IMR-90 (cell line): ENCODE results near the gene ELFN1. TPM values are rescaled to one million over a fixed set of nuclear protein-coding genes. Genes with fewer than 3 reads are reported as not detected.

Experiments used
- ATAC-seq: fragments of 200-7000 bp; cut with Tn5 transposase; 2 replicates; pipeline ENCODE4 v1.9.1; 2020; ENCODE audit warnings: low read depth, mild to moderate bottlenecking, moderate library complexity
- BruUV-seq: library from RNA; stranded (reverse); fragments of 400-500 nt; replicated peaks from 2 replicates; lab custom pipeline; 2021; lab: Mats Ljungman, UMichigan
- CTCF ChIA-PET: fragments of 300-600 bp; formaldehyde crosslinking; extraction: SDS; loops from one replicate; lab custom pipeline; 2021; ENCODE audit warnings: antibody characterized with exemption; lab: Yijun Ruan, JAX
- POLR2A ChIA-PET: fragments of 300-600 bp; sonication (Branson Sonifier 250); formaldehyde crosslinking; loops from one replicate; lab custom pipeline; 2022; ENCODE audit warnings: antibody characterized with exemption; ENCODE audit not compliant: unreplicated experiment; lab: Charles Lee
- DNase-seq: peaks from one replicate; pipeline ENCODE4 v3.0.0; 2013
- H2AFZ ChIP-seq: replicated peaks from 2 replicates; pipeline ENCODE3; 2013; ENCODE audit warnings: low read length, mild to moderate bottlenecking; ENCODE audit not compliant: poor library complexity
- H2AK5ac ChIP-seq: 2 replicates; pipeline ENCODE4 v1.6.1; 2013; ENCODE audit warnings: low read depth, low read length, inconsistent platforms
- H2AK9ac ChIP-seq: replicated peaks from 2 replicates; pipeline ENCODE3; 2013; ENCODE audit warnings: mild to moderate bottlenecking, low read depth, low read length, moderate library complexity; ENCODE audit not compliant: poor library complexity
- H2BK120ac ChIP-seq: 2 replicates; pipeline ENCODE4 v1.6.1; 2013; ENCODE audit warnings: low read depth, low read length, inconsistent platforms
- H2BK15ac ChIP-seq: 3 replicates; pipeline ENCODE4 v1.6.1; 2013; ENCODE audit warnings: low read depth, low read length, inconsistent platforms
- H2BK20ac ChIP-seq: 2 replicates; pipeline ENCODE4 v1.6.1; 2013; ENCODE audit warnings: low read depth, mild to moderate bottlenecking, inconsistent platforms, low read length, moderate library complexity
- H2BK5ac ChIP-seq: 2 replicates; pipeline ENCODE4 v1.6.1; 2013; ENCODE audit warnings: mild to moderate bottlenecking, low read depth, low read length, inconsistent platforms; ENCODE audit not compliant: poor library complexity, severe bottlenecking
- H3K14ac ChIP-seq: replicated peaks from 2 replicates; pipeline ENCODE4 v1.6.1; 2013; ENCODE audit warnings: low read depth, low read length, inconsistent platforms
- H3K18ac ChIP-seq: 2 replicates; pipeline ENCODE4 v1.6.1; 2013; ENCODE audit warnings: low read depth, low read length, control low read depth
- H3K23ac ChIP-seq: 2 replicates; pipeline ENCODE4 v1.6.1; 2013; ENCODE audit warnings: low read depth, low read length, inconsistent platforms
- H3K27ac ChIP-seq: 2 replicates; pipeline ENCODE4 v1.5.1; 2013; ENCODE audit warnings: mild to moderate bottlenecking, control low read depth, low read length; ENCODE audit not compliant: insufficient read depth
- H3K27me3 ChIP-seq: 2 replicates; pipeline ENCODE4 v1.6.1; 2013; ENCODE audit warnings: low read length; ENCODE audit not compliant: control insufficient read depth, insufficient read depth
- H3K36me3 ChIP-seq: 2 replicates; pipeline ENCODE4 v1.6.1; 2013; ENCODE audit warnings: low read length, mixed read lengths; ENCODE audit not compliant: control insufficient read depth, insufficient read depth
- H3K4ac ChIP-seq: 2 replicates; pipeline ENCODE4 v1.6.1; 2013; ENCODE audit warnings: low read depth, low read length, inconsistent platforms
- H3K4me1 ChIP-seq: 2 replicates; pipeline ENCODE4 v1.6.1; 2013; ENCODE audit warnings: low read length, mixed read lengths; ENCODE audit not compliant: control insufficient read depth, insufficient read depth
- H3K4me2 ChIP-seq: 2 replicates; pipeline ENCODE4 v1.6.1; 2013; ENCODE audit warnings: low read depth, mild to moderate bottlenecking, control low read depth, low read length, moderate library complexity
- H3K4me3 ChIP-seq: 2 replicates; pipeline ENCODE4 v1.5.1; 2013; ENCODE audit warnings: low read depth, mild to moderate bottlenecking, control low read depth, low read length, moderate library complexity; ENCODE audit not compliant: insufficient read depth
- H3K56ac ChIP-seq: 2 replicates; pipeline ENCODE4 v1.6.1; 2013; ENCODE audit warnings: low read length, inconsistent platforms; ENCODE audit not compliant: insufficient read depth; ENCODE audit errors: extremely low read depth
- H3K79me1 ChIP-seq, 2 experiments: 2 replicates each; pipeline ENCODE4 v1.6.1; 2013; ENCODE audit warnings: low read length in 2 of 2, inconsistent platforms in 1 of 2, low read depth in 1 of 2
- H3K9ac ChIP-seq: 2 replicates; pipeline ENCODE4 v1.6.1; 2013; ENCODE audit warnings: low read depth, low read length, control low read depth
- H3K9me1 ChIP-seq: 2 replicates; pipeline ENCODE4 v1.6.1; 2013; ENCODE audit warnings: low read length, inconsistent platforms; ENCODE audit not compliant: insufficient read depth
- H3K9me3 ChIP-seq: 2 replicates; pipeline ENCODE4 v1.6.1; 2013; ENCODE audit warnings: low read length; ENCODE audit not compliant: control insufficient read depth, insufficient read depth
- H4K20me1 ChIP-seq: 2 replicates; pipeline ENCODE4 v1.6.1; 2013; ENCODE audit warnings: low read length, inconsistent platforms; ENCODE audit not compliant: insufficient read depth
- H4K5ac ChIP-seq: 2 replicates; pipeline ENCODE4 v1.6.1; 2013; ENCODE audit warnings: mild to moderate bottlenecking, low read depth, low read length, control low read depth
- H4K8ac ChIP-seq, 2 experiments: 2 replicates each; pipeline ENCODE4 v1.6.1; 2013; ENCODE audit warnings: low read depth in 2 of 2, low read length in 2 of 2, control low read depth in 1 of 2, inconsistent platforms in 1 of 2
- H4K91ac ChIP-seq: 2 replicates; pipeline ENCODE4 v1.6.1; 2013; ENCODE audit warnings: low read depth, low read length, inconsistent platforms; ENCODE audit not compliant: insufficient read depth
- BHLHE40 ChIP-seq: fragments of 150-350 bp; IDR thresholded peaks from 2 replicates; pipeline ENCODE4 v1.6.1; 2016; ENCODE audit warnings: mild to moderate bottlenecking, low read depth, low read length
- CEBPB ChIP-seq: IDR thresholded peaks from 2 replicates; pipeline ENCODE4 v1.6.1; 2012; ENCODE audit warnings: low read depth, low read length, improper control_type of control experiment
- CHD1 ChIP-seq: IDR thresholded peaks from 2 replicates; pipeline ENCODE4 v1.6.1; 2012; ENCODE audit warnings: low read depth, low read length, improper control_type of control experiment
- FOS ChIP-seq: fragments of 150-350 bp; IDR thresholded peaks from 2 replicates; pipeline ENCODE4 v1.6.1; 2016; ENCODE audit warnings: low read depth, low read length
- RAD21 ChIP-seq: IDR thresholded peaks from 2 replicates; pipeline ENCODE4 v1.6.1; 2012; ENCODE audit warnings: low read length, improper control_type of control experiment
- RCOR1 ChIP-seq: IDR thresholded peaks from 2 replicates; pipeline ENCODE4 v1.6.1; 2012; ENCODE audit warnings: mild to moderate bottlenecking, low read length, improper control_type of control experiment; ENCODE audit not compliant: insufficient replicate concordance
- RFX5 ChIP-seq: IDR thresholded peaks from 2 replicates; pipeline ENCODE4 v1.8.0; 2012; ENCODE audit warnings: low read depth, mild to moderate bottlenecking, low read length, moderate library complexity
- SMC3 ChIP-seq: fragments of 150-350 bp; IDR thresholded peaks from 2 replicates; pipeline ENCODE4 v1.6.1; 2016; ENCODE audit warnings: low read depth, mild to moderate bottlenecking, antibody characterized with exemption, low read length, moderate library complexity
- WGBS, 2 experiments: methylation state at CpG; one replicate each; pipeline versions ENCODE4 v1.1.5 to v1.1.7; 2013; ENCODE audit warnings: missing lambda C conversion rate in 2 of 2; ENCODE audit not compliant: insufficient read length in 1 of 2; ENCODE audit errors: extremely low coverage in 2 of 2; 5-methylcytosine and 5-hydroxymethylcytosine counted together
- dilution Hi-C: fragments of 300-500 bp; cut with HindIII; formaldehyde crosslinking; loops from one replicate; pipeline ENCODE4 v1.14.3; 2018; ENCODE audit warnings: low sequenced_read_pairs; ENCODE audit not compliant: unreplicated experiment
- in situ Hi-C: fragments of 300-500 bp; cut with MboI; formaldehyde crosslinking; loops from 3 replicates; pipeline ENCODE4 v1.14.3; 2019; ENCODE audit warnings: low sequenced_read_pairs, inconsistent platforms, mixed read lengths
- intact Hi-C: fragments of 100-400 bp; cut with micrococcal nuclease; formaldehyde crosslinking; loops from 2 replicates; pipeline ENCODE4 v1.10.0; 2022
- polyA plus RNA-seq, 3 experiments: library from polyadenylated mRNA; depleted of rRNA; stranded (reverse); fragments of >200 nt; gene quantifications; 2 replicates each; pipeline ENCODE4 v1.2.3, GENCODE V29; 2012; ENCODE audit warnings: low replicate concordance in 1 of 3
- total RNA-seq: library from RNA; depleted of rRNA; stranded (reverse); fragments of >200 nt; gene quantifications from 2 replicates; pipeline ENCODE4 v1.2.3, GENCODE V29; 2012
- TF ChIP-seq, protein P1 (sequence below): fragments of 150-350 bp; IDR thresholded peaks from 2 replicates; pipeline ENCODE4 v1.6.1; 2017; ENCODE audit warnings: mild to moderate bottlenecking, antibody characterized with exemption, low read length, low read depth
- TF ChIP-seq, protein P2 (sequence below): conservative IDR thresholded peaks from 2 replicates; pipeline ENCODE4 v1.5.1; 2012; ENCODE audit warnings: mild to moderate bottlenecking, low read depth, low read length, improper control_type of control experiment
- TF ChIP-seq, protein P3 (sequence below): fragments of 150-350 bp; IDR thresholded peaks from 2 replicates; pipeline ENCODE4 v1.6.1; 2016; ENCODE audit warnings: low read depth, mild to moderate bottlenecking, low read length, moderate library complexity, borderline replicate concordance

ELFN1 gene
- total and polyA plus RNA-seq, 2 of the 4 experiments (the other 2 are of a cell fraction), result 1.6 to 5.2 TPM

GRCh38 chr7:1695800-1696454 lies 25.9 kb downstream of the ELFN1 start:
- peaks cover 5% of the 10 kb centered on the region; the same call in 1 of the 2 replicates for H3K27me3 ChIP-seq
- intact Hi-C loops (no loop called here), in situ Hi-C loops (no loop called here), dilution Hi-C loops (no loop called here)
- 75% methylated on average over 6 of the region's 11 CpGs; no CpG with 5 or more reads in 1 of the 2 experiments for WGBS, 2 experiments
- H4K5ac ChIP-seq, result no peak overlapping the region
- ATAC-seq (no peak), DNase-seq (no peak)
- no peak overlapping the region for H2AFZ ChIP-seq
- H3K18ac ChIP-seq, result no peak overlapping the region
- no peak overlapping the region for H2BK5ac ChIP-seq
- no peak overlapping the region for H3K56ac ChIP-seq
- H4K8ac ChIP-seq, result no peak overlapping the region
- H3K4me3 ChIP-seq, result no peak overlapping the region
- TF ChIP-seq BHLHE40 (no peak), CEBPB (no peak), FOS (no peak), RFX5 (no peak), SMC3 (no peak), RAD21 (no peak), RCOR1 (no peak), CHD1 (no peak)
- TF ChIP-seq, protein P1, sequence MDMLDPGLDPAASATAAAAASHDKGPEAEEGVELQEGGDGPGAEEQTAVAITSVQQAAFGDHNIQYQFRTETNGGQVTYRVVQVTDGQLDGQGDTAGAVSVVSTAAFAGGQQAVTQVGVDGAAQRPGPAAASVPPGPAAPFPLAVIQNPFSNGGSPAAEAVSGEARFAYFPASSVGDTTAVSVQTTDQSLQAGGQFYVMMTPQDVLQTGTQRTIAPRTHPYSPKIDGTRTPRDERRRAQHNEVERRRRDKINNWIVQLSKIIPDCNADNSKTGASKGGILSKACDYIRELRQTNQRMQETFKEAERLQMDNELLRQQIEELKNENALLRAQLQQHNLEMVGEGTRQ, result no peak
- TF ChIP-seq, protein P2, sequence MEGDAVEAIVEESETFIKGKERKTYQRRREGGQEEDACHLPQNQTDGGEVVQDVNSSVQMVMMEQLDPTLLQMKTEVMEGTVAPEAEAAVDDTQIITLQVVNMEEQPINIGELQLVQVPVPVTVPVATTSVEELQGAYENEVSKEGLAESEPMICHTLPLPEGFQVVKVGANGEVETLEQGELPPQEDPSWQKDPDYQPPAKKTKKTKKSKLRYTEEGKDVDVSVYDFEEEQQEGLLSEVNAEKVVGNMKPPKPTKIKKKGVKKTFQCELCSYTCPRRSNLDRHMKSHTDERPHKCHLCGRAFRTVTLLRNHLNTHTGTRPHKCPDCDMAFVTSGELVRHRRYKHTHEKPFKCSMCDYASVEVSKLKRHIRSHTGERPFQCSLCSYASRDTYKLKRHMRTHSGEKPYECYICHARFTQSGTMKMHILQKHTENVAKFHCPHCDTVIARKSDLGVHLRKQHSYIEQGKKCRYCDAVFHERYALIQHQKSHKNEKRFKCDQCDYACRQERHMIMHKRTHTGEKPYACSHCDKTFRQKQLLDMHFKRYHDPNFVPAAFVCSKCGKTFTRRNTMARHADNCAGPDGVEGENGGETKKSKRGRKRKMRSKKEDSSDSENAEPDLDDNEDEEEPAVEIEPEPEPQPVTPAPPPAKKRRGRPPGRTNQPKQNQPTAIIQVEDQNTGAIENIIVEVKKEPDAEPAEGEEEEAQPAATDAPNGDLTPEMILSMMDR, result no peak
- TF ChIP-seq, protein P3, sequence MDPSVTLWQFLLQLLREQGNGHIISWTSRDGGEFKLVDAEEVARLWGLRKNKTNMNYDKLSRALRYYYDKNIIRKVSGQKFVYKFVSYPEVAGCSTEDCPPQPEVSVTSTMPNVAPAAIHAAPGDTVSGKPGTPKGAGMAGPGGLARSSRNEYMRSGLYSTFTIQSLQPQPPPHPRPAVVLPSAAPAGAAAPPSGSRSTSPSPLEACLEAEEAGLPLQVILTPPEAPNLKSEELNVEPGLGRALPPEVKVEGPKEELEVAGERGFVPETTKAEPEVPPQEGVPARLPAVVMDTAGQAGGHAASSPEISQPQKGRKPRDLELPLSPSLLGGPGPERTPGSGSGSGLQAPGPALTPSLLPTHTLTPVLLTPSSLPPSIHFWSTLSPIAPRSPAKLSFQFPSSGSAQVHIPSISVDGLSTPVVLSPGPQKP, result no peak
- H3K14ac ChIP-seq, result no peak overlapping the region
- H3K27ac ChIP-seq, result no peak overlapping the region
- H3K23ac ChIP-seq, result no peak overlapping the region
- no peak overlapping the region for H2AK5ac ChIP-seq
- H2BK120ac ChIP-seq, result no peak overlapping the region
- H3K4ac ChIP-seq, result no peak overlapping the region
- ChIA-PET POLR2A (no interaction called here), CTCF (no interaction called here)
- BruUV-seq, result no TSS peak
- H2BK20ac ChIP-seq, result no peak overlapping the region
- no peaks in the 10 kb centered on the region for H3K9me1 ChIP-seq
- H4K20me1 ChIP-seq, result peaks cover 3% of the 10 kb centered on the region; the same call in 1 of the 2 replicates
- H3K9me3 ChIP-seq, result no peaks in the 10 kb centered on the region
- H2BK15ac ChIP-seq, result no peak overlapping the region
- H3K36me3 ChIP-seq, result no peaks in the 10 kb centered on the region
- no peaks in the 10 kb centered on the region; a peak in 1 of 4 replicates for H3K79me1 ChIP-seq
- H3K9ac ChIP-seq, result no peak overlapping the region
- no peak overlapping the region for H4K91ac ChIP-seq
- H3K4me1 ChIP-seq, result no peaks in the 10 kb centered on the region
- H3K4me2 ChIP-seq, result no peak overlapping the region
- no peak overlapping the region for H2AK9ac ChIP-seq
